NB4 (cell line): ENCODE data around the gene GGT6.

Experiments used
- CTCF ChIP-seq: IDR thresholded peaks from one replicate; pipeline ENCODE4 v1.5.1; 2012; ENCODE audit warnings: low read depth, low read length
- MAX ChIP-seq: IDR thresholded peaks from 2 replicates; pipeline ENCODE4 v1.6.1; 2011; ENCODE audit warnings: low read depth, low read length
- POLR2A ChIP-seq: IDR thresholded peaks from 2 replicates; pipeline ENCODE4 v1.6.1; 2011; ENCODE audit warnings: mild to moderate bottlenecking; ENCODE audit not compliant: insufficient read length; ENCODE audit errors: extremely low read depth

GRCh38 chr17:4548721-4549531 is 11.5 kb downstream of the GGT6 start:
- no peak for TF ChIP-seq CTCF
- TF ChIP-seq MAX = no peak
- no peak for TF ChIP-seq POLR2A
